ENCODE measurements around the gene IFIT1B. TPM values are rescaled to one million over a fixed set of nuclear protein-coding genes. Genes with fewer than 3 reads are reported as not detected.
"Not testable (repeated sequence)": the region's sequence is repeated elsewhere in the genome, so short reads cannot be mapped to it uniquely, and the experiment has no call there.

The IFIT1B gene
- total RNA-seq, 2 experiments from 2014 or later = not detected

DNA sequence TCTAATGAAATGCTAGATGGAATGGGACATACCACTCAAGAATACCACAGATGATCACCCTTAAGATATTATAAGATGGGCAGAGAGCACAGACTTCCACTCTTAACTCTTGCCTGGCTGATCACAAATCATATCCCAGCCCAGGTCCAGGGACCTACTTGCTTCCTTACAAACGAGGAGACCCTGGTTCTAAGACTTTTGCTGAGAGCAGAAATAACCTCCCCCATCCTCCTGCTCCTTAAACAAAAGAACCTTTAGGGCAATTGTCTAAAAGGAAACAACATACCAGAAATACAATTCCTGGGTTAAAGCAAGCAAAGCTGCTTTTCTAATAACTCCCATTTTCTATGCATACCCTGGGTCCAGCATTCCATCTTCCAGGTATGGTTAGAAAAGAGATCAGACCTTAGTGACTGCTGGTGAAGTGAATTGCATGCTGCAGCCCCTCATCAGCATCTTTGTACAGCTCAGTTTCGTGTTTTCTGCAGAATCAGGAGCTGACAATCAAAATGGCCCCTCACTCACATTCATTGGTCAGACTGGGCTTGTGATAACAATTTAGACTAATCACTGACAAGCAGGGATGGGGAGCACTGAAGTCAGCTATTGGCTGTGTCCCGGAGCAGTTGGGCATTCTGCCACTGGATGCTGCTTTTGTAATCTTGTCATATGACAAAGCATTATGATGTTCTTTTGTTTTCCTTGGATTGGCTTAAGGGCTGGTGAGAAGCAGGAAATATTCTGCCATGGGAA lies 35.5 kb upstream of the IFIT1B start:
- no peak for ATAC-seq (ENCODE audit: low read depth)
- no peak for DNase-seq
- H3K9me3 Mint-ChIP-seq = no peaks in the 10 kb centered on the region
- POLR2A ChIA-PET = interaction anchor here (1.6 kb wide), 1 partner anchor 13 kb away, joined by 3 read pairs; no protein-coding TSS in a partner anchor
- no peak overlapping the region for H3K4me3 Mint-ChIP-seq
- no peaks in the 10 kb centered on the region for H3K27me3 Mint-ChIP-seq
- peaks cover 11% of the 10 kb centered on the region for H3K4me1 Mint-ChIP-seq
- H3K36me3 Mint-ChIP-seq = peaks cover 53% of the 10 kb centered on the region
- H3K27ac Mint-ChIP-seq = no peak overlapping the region

DNA sequence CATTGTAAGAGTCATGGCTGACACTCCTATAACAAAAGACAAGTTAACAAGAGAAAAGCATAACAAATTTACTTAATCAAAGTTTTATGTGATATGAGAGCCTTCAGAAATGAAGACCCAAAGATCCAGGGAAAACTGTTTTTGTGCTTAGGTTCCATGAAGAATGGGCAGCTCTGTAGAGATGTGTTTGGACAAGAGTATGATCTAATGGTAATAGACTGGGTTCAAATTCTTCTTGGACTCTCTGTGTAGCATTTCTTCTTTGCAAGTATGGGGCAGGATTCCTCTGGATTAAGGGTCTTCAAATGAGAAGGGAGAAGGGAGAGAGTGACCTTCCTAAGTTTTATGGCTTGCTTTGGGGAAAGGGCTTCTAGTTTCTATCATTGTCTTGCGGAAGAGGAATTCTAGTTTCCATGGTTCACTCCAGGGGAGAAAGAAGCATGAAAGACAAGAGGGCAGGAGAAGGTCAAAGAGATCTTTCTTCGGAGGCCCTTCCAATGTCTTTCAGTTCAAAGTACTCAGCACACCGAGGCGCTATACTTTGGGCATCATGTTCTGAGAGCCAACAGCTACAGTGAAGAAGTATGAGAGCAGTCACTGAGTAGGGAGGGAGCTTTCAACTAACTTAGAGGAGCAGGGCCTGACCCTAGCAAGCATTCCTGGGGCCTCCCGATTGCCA lies 34.6 kb upstream of the IFIT1B start:
- Mint-ChIP-seq H3K27me3 (peaks cover 4% of the 10 kb centered on the region), H3K36me3 (peaks cover 48% of the 10 kb centered on the region), H3K4me1 (peaks cover 5% of the 10 kb centered on the region), H3K4me3 (no peak overlapping the region), H3K9me3 (no peaks in the 10 kb centered on the region), H3K27ac (no peak overlapping the region)
- no peak for DNase-seq
- POLR2A ChIA-PET = interaction anchor here (0.8 to 1.5 kb wide), 2 partner anchors 12 to 71 kb away, joined by 4 to 5 read pairs; partner anchors contain the start of gene IFIT5
- ATAC-seq (ENCODE audit: low read depth) = no peak

DNA sequence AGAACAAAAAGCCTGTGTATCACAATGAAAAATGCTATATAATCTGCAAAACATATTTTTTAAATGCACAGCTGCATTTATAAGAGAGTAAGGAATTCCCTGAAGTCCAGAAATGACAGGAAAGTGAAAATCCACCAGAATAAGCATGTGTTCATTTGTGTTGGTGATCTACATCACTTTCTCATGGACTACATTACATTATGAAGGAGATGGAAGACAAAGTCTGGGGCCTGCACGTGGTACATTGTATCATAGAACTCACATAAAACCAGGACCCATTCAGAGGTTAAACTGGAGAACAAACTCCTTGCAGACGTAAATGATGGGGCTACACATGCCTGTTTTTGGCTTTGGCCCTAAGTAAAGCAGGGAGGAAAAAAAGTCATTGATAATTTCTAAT lies 33.7 kb upstream of the IFIT1B start:
- H3K4me1 Mint-ChIP-seq = peaks cover 3% of the 10 kb centered on the region
- peaks cover 39% of the 10 kb centered on the region for H3K36me3 Mint-ChIP-seq
- peaks cover 4% of the 10 kb centered on the region for H3K27me3 Mint-ChIP-seq
- no peak overlapping the region for H3K27ac Mint-ChIP-seq
- no peak overlapping the region for H3K4me3 Mint-ChIP-seq
- no peaks in the 10 kb centered on the region for H3K9me3 Mint-ChIP-seq
- DNase-seq = no peak
- POLR2A ChIA-PET = interaction anchor here (0.8 to 1.5 kb wide), 2 partner anchors 13 to 70 kb away, joined by 4 to 5 read pairs; partner anchors contain the start of gene IFIT5
- ATAC-seq (ENCODE audit: low read depth) = no peak

DNA sequence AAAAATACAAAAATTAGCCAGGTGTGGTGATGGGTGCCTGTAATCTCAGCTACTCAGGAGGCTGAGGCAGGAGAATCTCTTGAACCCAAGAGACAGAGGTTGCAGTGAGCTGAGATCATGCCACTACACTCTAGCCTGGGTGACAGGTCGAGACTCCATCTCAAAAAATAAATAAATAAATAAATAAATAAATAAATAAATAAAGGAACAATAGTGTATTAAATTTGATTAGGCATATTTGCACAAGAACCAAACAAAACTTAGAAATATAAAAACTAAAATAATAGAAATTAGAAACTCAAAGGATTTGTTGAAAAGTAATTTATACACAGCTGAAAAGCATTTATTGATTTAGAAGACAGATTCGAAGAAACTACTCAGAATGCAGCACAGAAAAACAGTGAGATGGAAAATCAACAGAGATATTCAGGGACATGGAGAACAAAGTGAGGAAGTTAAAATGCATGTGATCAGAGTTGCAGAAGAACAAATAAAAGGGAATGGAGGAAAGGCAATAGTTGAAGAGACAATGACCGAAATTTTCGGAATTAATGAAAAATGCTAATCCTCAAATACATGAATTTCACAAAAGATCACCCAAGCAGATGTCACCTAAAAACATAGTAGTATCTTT lies 32.4 kb upstream of the IFIT1B start:
- no peak overlapping the region for H3K4me3 Mint-ChIP-seq
- POLR2A ChIA-PET = no interaction called here
- H3K4me1 Mint-ChIP-seq = peaks cover under 1% of the 10 kb centered on the region
- peaks cover 26% of the 10 kb centered on the region for H3K36me3 Mint-ChIP-seq
- H3K27ac Mint-ChIP-seq = no peak overlapping the region
- H3K27me3 Mint-ChIP-seq = peaks cover 4% of the 10 kb centered on the region
- DNase-seq (no peak), ATAC-seq (ENCODE audit: low read depth) (no peak)
- no peaks in the 10 kb centered on the region for H3K9me3 Mint-ChIP-seq

DNA sequence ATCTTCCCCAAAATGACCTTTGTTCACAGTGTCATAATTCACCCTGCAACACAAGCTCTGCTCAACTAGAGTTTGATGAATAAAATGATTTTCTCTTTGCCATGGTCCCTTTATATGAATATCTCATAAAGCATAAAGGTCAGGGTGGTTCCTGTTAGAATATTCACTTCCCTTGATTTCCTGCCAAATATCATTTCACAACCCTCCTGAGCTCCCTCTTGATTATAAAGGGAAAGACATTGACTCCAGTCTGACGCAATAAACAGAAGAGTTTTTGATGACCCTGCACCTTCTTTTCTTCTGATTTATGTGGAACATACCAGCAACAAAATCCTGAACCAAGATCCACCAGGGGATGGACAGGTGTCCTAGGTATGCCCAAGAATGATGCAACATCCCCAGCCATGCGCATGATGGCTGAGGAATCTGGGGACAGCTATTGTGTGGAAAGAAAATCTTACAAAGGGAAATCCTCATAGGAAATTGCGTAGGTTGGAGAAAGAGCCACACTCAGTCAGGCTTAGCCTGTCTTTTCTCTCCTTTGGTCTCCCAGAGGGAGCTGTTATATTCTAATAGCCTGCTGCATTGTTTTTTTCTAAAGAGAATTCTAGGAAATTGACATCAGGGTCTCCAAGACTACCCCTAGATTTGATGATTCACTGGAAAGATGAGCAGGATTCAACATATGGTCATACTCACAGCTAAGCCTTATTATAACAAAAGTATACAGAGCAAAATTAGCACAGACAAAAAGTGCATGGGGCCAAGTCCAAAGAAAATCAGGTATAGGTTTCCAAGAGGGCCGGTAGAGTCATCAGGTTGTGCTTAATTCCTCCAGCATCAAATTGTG lies 31.2 kb upstream of the IFIT1B start:
- Mint-ChIP-seq H3K27ac (no peak overlapping the region), H3K36me3 (peaks cover 16% of the 10 kb centered on the region), H3K9me3 (no peaks in the 10 kb centered on the region), H3K27me3 (peaks cover 4% of the 10 kb centered on the region), H3K4me3 (no peak overlapping the region), H3K4me1 (peaks cover 11% of the 10 kb centered on the region)
- ATAC-seq (ENCODE audit: low read depth) (no peak), DNase-seq (no peak)
- POLR2A ChIA-PET = no interaction called here

DNA sequence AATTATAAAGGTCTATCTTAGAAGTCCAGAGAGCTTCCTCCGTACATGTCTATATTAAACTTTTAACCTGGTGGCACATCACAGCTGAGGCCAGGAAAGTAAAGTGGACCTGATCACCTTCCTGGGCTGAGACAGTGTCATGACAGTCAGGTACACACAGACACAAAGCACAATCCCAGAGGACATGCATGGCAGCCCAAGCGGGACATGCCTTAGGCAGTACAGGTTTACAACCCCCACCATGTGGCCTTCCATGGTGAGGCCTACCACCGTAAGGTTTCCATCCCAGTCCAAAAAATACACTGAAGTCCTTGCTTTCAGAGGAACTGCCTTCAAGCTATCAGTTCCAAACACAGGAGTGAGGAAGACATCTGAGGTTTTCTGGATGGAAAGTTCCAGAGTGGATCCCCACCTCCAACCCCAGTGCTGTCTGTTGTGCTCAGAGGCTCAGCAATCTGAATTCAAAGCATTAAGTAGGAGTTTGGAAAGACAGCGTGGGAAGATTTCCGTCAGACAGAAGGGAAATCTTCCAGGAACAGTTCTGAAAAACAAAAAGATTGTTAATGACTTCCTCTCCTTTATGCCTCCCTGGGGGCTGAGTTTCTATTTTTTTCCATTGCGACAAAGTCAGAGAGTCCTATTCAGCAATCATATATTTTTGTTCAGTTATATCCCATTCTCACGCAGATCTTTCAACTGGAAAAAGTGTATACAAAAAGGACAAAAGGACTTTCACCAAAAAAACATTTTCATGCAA lies 30.0 kb upstream of the IFIT1B start:
- Mint-ChIP-seq H3K36me3 (peaks cover 6% of the 10 kb centered on the region), H3K9me3 (no peaks in the 10 kb centered on the region), H3K27me3 (peaks cover 4% of the 10 kb centered on the region), H3K4me1 (peaks cover 18% of the 10 kb centered on the region), H3K4me3 (no peak overlapping the region), H3K27ac (no peak overlapping the region)
- ATAC-seq (ENCODE audit: low read depth) = no peak
- DNase-seq = no peak
- POLR2A ChIA-PET = no interaction called here

DNA sequence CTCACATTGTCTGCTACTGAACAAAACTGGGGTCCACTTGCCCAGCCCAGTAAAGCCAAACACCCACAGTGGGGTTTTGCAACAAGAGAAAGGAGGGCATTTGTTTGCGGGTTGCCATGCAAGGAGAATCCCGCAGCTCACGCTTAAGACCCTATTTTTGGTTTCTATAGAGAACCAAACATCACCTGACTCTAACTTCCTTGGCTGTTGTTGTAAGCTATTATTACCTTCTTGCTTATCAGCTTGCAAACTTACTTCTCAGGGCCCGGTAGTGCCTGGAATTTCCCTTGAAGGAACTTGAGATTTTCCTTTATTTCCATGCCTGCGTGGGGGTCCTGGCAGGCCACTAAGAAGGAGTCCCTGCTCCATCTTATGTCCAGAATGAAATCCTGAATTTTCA lies 29.4 kb upstream of the IFIT1B start:
- DNase-seq (no peak), ATAC-seq (ENCODE audit: low read depth) (no peak)
- no peaks in the 10 kb centered on the region for H3K9me3 Mint-ChIP-seq
- no peak overlapping the region for H3K27ac Mint-ChIP-seq
- peaks cover 6% of the 10 kb centered on the region for H3K27me3 Mint-ChIP-seq
- POLR2A ChIA-PET = no interaction called here
- peaks cover 18% of the 10 kb centered on the region for H3K4me1 Mint-ChIP-seq
- no peak overlapping the region for H3K4me3 Mint-ChIP-seq
- H3K36me3 Mint-ChIP-seq = peaks cover 1% of the 10 kb centered on the region

DNA sequence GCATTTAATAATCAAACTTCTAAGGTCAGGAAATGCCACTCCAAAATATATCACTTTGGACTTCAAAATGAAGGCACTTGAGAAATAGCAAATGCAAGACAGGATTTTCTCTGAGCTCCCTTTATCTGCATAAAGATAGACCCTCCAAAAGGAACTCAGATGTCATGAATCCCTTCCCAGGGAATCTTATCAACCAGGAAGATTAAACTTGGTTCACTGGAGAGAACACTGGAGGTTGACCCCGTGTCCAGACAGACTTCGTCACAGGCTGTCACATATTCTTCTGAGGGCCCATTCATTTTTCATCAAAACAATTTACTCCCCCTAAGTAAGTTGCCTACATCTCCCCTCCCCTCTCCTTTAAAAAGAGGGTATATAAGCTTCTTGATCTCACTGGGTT lies 28.9 kb upstream of the IFIT1B start:
- no peak overlapping the region for H3K4me3 Mint-ChIP-seq
- peaks cover 6% of the 10 kb centered on the region for H3K27me3 Mint-ChIP-seq
- no peak overlapping the region for H3K27ac Mint-ChIP-seq
- no peaks in the 10 kb centered on the region for H3K36me3 Mint-ChIP-seq
- H3K4me1 Mint-ChIP-seq = peaks cover 18% of the 10 kb centered on the region
- no peak for DNase-seq
- ATAC-seq (ENCODE audit: low read depth) = no peak
- POLR2A ChIA-PET = no interaction called here
- H3K9me3 Mint-ChIP-seq = no peaks in the 10 kb centered on the region

DNA sequence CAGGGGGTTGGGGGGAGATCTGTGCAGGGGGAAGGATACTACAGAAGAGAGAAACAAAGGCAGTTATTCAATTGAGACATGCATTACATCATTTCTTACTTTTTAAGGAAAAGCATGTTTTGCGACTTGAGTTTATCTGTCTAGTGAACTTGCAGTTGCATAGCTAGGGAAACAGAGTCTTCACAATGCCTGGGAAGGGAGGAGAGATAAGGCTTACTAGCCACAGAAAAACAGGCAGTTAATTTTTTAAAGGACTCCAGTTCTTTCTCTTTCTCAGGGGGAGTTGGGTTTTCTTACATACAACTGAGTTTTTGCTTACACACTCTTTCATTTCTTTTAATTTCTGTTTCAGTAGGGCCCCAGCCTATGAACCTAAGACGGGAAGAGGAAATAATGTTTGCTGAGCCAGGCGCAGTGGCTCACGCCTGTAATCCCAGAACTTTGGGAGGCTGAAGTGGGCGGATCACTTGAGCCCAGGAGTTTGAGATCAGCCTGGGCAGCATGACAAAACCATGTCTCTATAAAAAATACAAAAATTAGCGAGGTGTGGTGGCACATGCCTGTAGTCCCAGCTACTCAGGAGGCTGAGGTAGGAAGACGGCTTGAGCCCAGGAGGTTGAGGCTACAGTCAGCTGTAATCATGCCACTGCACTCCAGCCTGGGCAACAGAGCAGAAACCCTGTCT lies 27.1 kb upstream of the IFIT1B start:
- H3K27me3 Mint-ChIP-seq; ATAC-seq (ENCODE audit: low read depth); H3K36me3 Mint-ChIP-seq; DNase-seq; H3K9me3 Mint-ChIP-seq; H3K27ac Mint-ChIP-seq; H3K4me3 Mint-ChIP-seq: not testable (repeated sequence)
- peaks cover 21% of the 10 kb centered on the region for H3K4me1 Mint-ChIP-seq
- POLR2A ChIA-PET = interaction anchor here (1.0 kb wide), 1 partner anchor 38 kb away, joined by 4 read pairs; no protein-coding TSS in a partner anchor

DNA sequence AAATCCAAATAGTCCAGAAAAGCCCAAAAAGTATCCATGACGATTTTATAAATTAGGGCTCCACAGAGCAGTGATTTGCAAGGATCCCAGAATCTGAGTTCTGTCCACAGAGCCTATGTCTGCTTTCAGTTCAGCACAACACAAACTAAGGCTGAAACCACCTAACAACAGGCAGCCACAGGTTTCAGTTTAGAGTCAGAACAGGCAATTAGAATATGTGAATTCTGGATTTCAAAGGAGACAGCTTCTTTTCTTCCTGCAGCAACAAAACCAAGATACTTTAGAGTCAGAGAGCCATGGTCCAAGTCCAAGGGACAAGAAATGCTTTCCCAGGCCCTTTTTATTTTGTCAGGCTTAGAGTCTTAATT lies 26.5 kb upstream of the IFIT1B start:
- Mint-ChIP-seq H3K4me3 (no peak overlapping the region), H3K36me3 (no peaks in the 10 kb centered on the region), H3K27ac (no peak overlapping the region), H3K27me3 (peaks cover 8% of the 10 kb centered on the region), H3K9me3 (no peaks in the 10 kb centered on the region), H3K4me1 (peaks cover 21% of the 10 kb centered on the region)
- POLR2A ChIA-PET = interaction anchor here (1.0 kb wide), 1 partner anchor 38 kb away, joined by 4 read pairs; no protein-coding TSS in a partner anchor
- DNase-seq = no peak
- peak; percentile 78 for ATAC-seq (ENCODE audit: low read depth)

DNA sequence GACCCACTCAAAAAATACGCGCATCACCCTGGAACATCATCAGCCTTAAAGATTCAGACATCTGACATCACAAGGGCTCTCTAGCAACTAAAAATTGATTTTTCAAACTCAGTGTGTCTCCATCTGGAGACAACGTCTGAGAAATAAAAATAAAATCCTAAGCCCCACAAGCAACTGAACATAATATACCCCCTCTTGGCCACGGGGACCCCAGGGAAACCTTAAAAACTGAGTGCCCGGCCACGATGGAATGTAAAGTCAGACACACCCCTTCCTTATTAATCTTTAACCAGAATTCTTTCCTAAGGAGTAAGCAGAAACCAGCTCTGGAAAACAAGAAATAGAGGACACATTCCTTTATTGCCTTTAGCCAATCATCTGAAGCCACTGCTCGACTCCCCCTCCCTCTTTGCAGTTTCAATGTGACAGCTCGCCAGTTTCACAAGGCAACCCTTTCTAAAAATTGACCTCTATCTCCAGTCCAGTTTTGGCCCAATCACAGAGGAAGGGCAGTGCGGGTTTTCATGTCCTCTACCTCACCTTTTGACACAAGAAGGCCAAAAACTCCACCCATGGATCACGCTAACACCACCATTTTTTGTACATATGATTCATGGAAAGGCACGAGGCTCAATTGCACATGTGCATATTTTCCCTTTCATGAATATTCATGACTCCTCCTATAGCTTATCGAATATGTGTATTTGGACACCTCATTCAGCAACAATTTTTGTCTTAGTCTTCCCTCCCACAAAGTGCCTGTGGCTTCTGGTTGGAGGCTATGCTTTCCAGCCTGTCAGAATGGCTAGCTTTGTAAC lies 25.9 kb upstream of the IFIT1B start:
- POLR2A ChIA-PET = interaction anchor here (1.0 kb wide), 1 partner anchor 37 kb away, joined by 4 read pairs; no protein-coding TSS in a partner anchor
- peaks cover 21% of the 10 kb centered on the region for H3K4me1 Mint-ChIP-seq
- H3K4me3 Mint-ChIP-seq = no peak overlapping the region
- peaks cover 10% of the 10 kb centered on the region for H3K27me3 Mint-ChIP-seq
- no peak overlapping the region for H3K27ac Mint-ChIP-seq
- DNase-seq (no peak), ATAC-seq (ENCODE audit: low read depth) (no peak)
- no peaks in the 10 kb centered on the region for H3K36me3 Mint-ChIP-seq
- H3K9me3 Mint-ChIP-seq = no peaks in the 10 kb centered on the region
